ENCODE measurements around the gene MRPL51. TPM values are rescaled to one million over a fixed set of nuclear protein-coding genes. Genes with fewer than 3 reads are reported as not detected.

The MRPL51 gene
- polyA plus RNA-seq, 1 donor (not counting 4 experiments of a cell fraction or from before 2014, with no cell fraction given): 184 TPM

- H3K9ac ChIP-seq (ENCODE audit: control insufficient read depth, extremely low read depth, insufficient read depth, low read length): no peak within 1 kb of the TSS
Measured at GRCh38 chr12:6444704-6445688, 48.1 kb downstream of the MRPL51 start, which contains the start of gene CD27. TSS of gene CD27 (plus strand) at chr12:6444955. CDS start at chr12:6445096, 141 bp downstream.

GRCh38 chr12:6444031-6444430 lies 49.0 kb downstream of the MRPL51 start:
- no peak overlapping the region for H3K27ac ChIP-seq (ENCODE audit: control insufficient read depth, insufficient read depth, low read length)
- DNase-seq (ENCODE audit: low read depth, low spot score) (no peak), FAIRE-seq (no peak)
- no peaks in the 10 kb centered on the region for H4K20me1 ChIP-seq (ENCODE audit: control insufficient read depth, extremely low read depth, insufficient read depth, low read length)
- H3K9me3 ChIP-seq (ENCODE audit: control insufficient read depth, low read depth, low read length): no peaks in the 10 kb centered on the region
- H3K9ac ChIP-seq (ENCODE audit: control insufficient read depth, extremely low read depth, insufficient read depth, low read length): no peak overlapping the region
- H2AFZ ChIP-seq (ENCODE audit: control insufficient read depth, low read length): no peak overlapping the region
- H3K4me1 ChIP-seq (ENCODE audit: control insufficient read depth, extremely low read depth, insufficient read depth, low read length): no peaks in the 10 kb centered on the region
- no peaks in the 10 kb centered on the region for H3K27me3 ChIP-seq (ENCODE audit: control insufficient read depth, extremely low read depth, insufficient read depth, low read length)
- H3K79me2 ChIP-seq (ENCODE audit: control insufficient read depth, insufficient read depth, low read length): no peaks in the 10 kb centered on the region
- no peak overlapping the region for H3K4me2 ChIP-seq (ENCODE audit: control insufficient read depth, extremely low read depth, insufficient read depth, low read depth, low read length)
- no peak for TF ChIP-seq EZH2 (IDR thresholded peaks at IDR 0.05; ENCODE audit: low read length)
- TF ChIP-seq, protein P1, sequence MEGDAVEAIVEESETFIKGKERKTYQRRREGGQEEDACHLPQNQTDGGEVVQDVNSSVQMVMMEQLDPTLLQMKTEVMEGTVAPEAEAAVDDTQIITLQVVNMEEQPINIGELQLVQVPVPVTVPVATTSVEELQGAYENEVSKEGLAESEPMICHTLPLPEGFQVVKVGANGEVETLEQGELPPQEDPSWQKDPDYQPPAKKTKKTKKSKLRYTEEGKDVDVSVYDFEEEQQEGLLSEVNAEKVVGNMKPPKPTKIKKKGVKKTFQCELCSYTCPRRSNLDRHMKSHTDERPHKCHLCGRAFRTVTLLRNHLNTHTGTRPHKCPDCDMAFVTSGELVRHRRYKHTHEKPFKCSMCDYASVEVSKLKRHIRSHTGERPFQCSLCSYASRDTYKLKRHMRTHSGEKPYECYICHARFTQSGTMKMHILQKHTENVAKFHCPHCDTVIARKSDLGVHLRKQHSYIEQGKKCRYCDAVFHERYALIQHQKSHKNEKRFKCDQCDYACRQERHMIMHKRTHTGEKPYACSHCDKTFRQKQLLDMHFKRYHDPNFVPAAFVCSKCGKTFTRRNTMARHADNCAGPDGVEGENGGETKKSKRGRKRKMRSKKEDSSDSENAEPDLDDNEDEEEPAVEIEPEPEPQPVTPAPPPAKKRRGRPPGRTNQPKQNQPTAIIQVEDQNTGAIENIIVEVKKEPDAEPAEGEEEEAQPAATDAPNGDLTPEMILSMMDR (optimal IDR thresholded peaks at IDR 0.05 in 1 of 3, IDR thresholded peaks at IDR 0.05 in 1 of 3, conservative IDR thresholded peaks at IDR 0.05 in 1 of 3; ENCODE audit: extremely low read depth in 1 of 3, insufficient read depth in 2 of 3, low read length in 3 of 3): no peak
- dilution Hi-C loops (cut with MboI; ENCODE audit: extremely low pct_ligation_motif_present, low sequenced_read_pairs): no loop called here
- H3K4me3 ChIP-seq (ENCODE audit: control insufficient read depth in 2 of 3, extremely low read depth in 1 of 3, insufficient read depth in 2 of 3, low read depth in 1 of 3, low read length in 3 of 3): no peak overlapping the region
- no peaks in the 10 kb centered on the region for H3K36me3 ChIP-seq (ENCODE audit: control insufficient read depth in 2 of 2, extremely low read depth in 1 of 2, insufficient read depth in 2 of 2, low read length in 2 of 2)
- H3K9me1 ChIP-seq (ENCODE audit: control insufficient read depth, extremely low read depth, insufficient read depth, low read length): no peaks in the 10 kb centered on the region

More at GRCh38 chr12:6444704-6445688, 48.1 kb downstream of the MRPL51 start, which contains the start of gene CD27:
- no peak within 1 kb of the TSS for H2AFZ ChIP-seq (ENCODE audit: control insufficient read depth, low read length)
- no peaks in the 10 kb centered on the region for H3K27me3 ChIP-seq (ENCODE audit: control insufficient read depth, extremely low read depth, insufficient read depth, low read length)
- TF ChIP-seq, protein P1 (optimal IDR thresholded peaks at IDR 0.05 in 1 of 3, IDR thresholded peaks at IDR 0.05 in 1 of 3, conservative IDR thresholded peaks at IDR 0.05 in 1 of 3; ENCODE audit: extremely low read depth in 1 of 3, insufficient read depth in 2 of 3, low read length in 3 of 3): no peak
- no peak for TF ChIP-seq EZH2 (IDR thresholded peaks at IDR 0.05; ENCODE audit: low read length)
- no peaks in the 10 kb centered on the region for H3K4me1 ChIP-seq (ENCODE audit: control insufficient read depth, extremely low read depth, insufficient read depth, low read length)
- no peak within 1 kb of the TSS for H3K4me3 ChIP-seq (ENCODE audit: control insufficient read depth in 2 of 3, extremely low read depth in 1 of 3, insufficient read depth in 2 of 3, low read depth in 1 of 3, low read length in 3 of 3)
- H3K27ac ChIP-seq (ENCODE audit: control insufficient read depth, insufficient read depth, low read length): no peak within 1 kb of the TSS
- no peaks in the 10 kb centered on the region for H3K9me3 ChIP-seq (ENCODE audit: control insufficient read depth, low read depth, low read length)
- dilution Hi-C loops (cut with MboI; ENCODE audit: extremely low pct_ligation_motif_present, low sequenced_read_pairs): no loop called here
- no peaks in the 10 kb centered on the region for H3K9me1 ChIP-seq (ENCODE audit: control insufficient read depth, extremely low read depth, insufficient read depth, low read length)
- no peaks in the 10 kb centered on the region for H3K36me3 ChIP-seq (ENCODE audit: control insufficient read depth in 2 of 2, extremely low read depth in 1 of 2, insufficient read depth in 2 of 2, low read length in 2 of 2)
- DNase-seq (ENCODE audit: low read depth, low spot score): no peak
- H3K79me2 ChIP-seq (ENCODE audit: control insufficient read depth, insufficient read depth, low read length): no peaks in the 10 kb centered on the region
- no peak for FAIRE-seq
- H3K4me2 ChIP-seq (ENCODE audit: control insufficient read depth, extremely low read depth, insufficient read depth, low read depth, low read length): no peak within 1 kb of the TSS
- no peaks in the 10 kb centered on the region for H4K20me1 ChIP-seq (ENCODE audit: control insufficient read depth, extremely low read depth, insufficient read depth, low read length)

All from keratinocyte (primary cell).